Breast epithelium (tissue), 3 donors: ENCODE results near the gene CHKB.

Source experiments
- CTCF ChIP-seq, 3 donors: fragments of 450-650 bp; IDR thresholded peaks; one replicate each; pipeline ENCODE4 v1.5.1; 2016 to 2017; ENCODE audit warnings: antibody characterized with exemption in 3 of 3, mild to moderate bottlenecking in 3 of 3, moderate library complexity in 3 of 3
- POLR2A ChIP-seq: fragments of 450-650 bp; IDR thresholded peaks from one replicate; pipeline ENCODE4 v1.6.1; 2016; ENCODE audit warnings: antibody characterized with exemption, mild to moderate bottlenecking, moderate library complexity

GRCh38 chr22:50630376-50630775, 47.7 kb upstream of the CHKB start:
- TF ChIP-seq CTCF (IDR thresholded peaks at IDR 0.05) (no peak), POLR2A (no peak)
